ENCODE results near the gene CXCL6. TPM values are rescaled to one million over a fixed set of nuclear protein-coding genes. Genes with fewer than 3 reads are reported as not detected.

Gene CXCL6
- total RNA-seq, 2 experiments from 2014 or later, result not detected

DNA sequence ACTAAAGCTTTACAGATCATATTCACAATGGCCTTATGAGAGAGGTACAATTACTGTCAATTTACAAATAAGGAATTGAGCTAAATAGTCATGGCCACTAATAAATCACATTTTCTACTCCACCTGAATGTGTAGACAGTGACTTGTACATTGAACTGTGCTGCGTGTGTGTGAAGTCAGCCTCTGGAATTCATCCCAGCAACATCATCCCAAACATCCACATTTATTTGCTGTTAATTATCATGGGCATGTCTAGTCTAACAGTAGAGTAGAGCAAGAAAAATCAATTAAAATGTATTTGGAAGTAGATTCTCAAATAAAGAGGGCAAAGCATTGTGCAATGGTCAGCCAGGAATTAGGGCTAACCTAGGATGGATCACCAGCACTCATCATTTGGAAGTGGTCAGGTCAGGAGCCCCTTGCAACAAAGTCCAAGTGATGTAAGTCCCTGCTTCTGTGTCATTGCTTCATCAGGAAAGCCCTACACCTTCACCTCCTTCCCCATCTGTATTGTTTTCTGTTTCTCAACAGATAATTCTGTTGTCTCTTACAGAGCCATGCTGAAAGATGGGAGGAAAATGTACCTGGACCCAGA, 11.8 kb downstream of the CXCL6 start:
- no peaks in the 10 kb centered on the region for H3K9me3 Mint-ChIP-seq (ENCODE audit: low read depth)
- no peak for ATAC-seq
- H3K4me3 Mint-ChIP-seq, result no peak overlapping the region
- no peak for DNase-seq
- H3K27ac Mint-ChIP-seq, result no peak overlapping the region
- no peaks in the 10 kb centered on the region for H3K36me3 Mint-ChIP-seq
- CTCF ChIA-PET, result no interaction called here
- no peaks in the 10 kb centered on the region for H3K27me3 Mint-ChIP-seq
- H3K4me1 Mint-ChIP-seq, result no peaks in the 10 kb centered on the region

GRCh38 chr4:73850261-73850970, 13.9 kb downstream of the CXCL6 start:
- Mint-ChIP-seq H3K27ac (no peak overlapping the region), H3K36me3 (no peaks in the 10 kb centered on the region), H3K9me3 (ENCODE audit: low read depth) (no peaks in the 10 kb centered on the region), H3K4me3 (no peak overlapping the region), H3K27me3 (peaks cover 4% of the 10 kb centered on the region), H3K4me1 (no peaks in the 10 kb centered on the region)
- CTCF ChIA-PET, result no interaction called here
- DNase-seq (no peak), ATAC-seq (no peak)

DNA sequence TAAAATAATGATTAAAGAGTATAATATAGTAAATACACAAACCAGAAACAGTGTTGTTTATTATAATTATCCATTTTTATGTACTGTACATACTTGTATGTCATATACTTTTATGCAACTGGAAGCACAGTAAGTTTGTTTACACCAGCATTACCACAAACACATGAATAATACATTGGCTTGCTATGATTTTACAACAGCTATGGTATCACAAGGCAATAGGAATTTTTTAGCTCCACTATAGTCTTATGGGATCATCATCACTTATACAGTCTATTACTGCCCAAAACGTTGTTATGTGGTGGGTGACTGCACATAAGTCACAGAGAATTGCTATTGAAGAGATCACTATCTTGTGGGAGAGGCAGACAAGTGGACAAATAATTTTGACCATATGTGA, 14.8 kb downstream of the CXCL6 start:
- H3K36me3 Mint-ChIP-seq, result no peaks in the 10 kb centered on the region
- CTCF ChIA-PET, result no interaction called here
- no peak for ATAC-seq

DNA sequence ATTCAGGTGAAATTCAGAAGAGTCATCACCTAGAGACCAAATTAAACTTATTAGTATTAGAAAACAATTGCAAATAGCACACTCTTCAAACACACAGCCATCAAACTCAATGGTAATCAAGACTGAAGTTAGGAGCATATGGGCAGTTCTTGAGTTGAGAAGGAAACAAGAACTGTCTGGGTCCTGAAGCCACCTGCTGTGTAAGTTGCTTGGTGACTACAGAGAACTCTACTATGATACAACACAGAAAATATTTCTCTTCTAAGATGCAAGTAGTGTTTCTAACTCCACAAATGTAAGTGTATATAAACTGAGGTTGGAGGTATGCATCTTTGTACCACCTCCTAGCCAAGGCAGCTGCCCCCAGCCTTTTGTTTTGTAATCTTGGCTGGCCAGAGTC, 16.3 kb downstream of the CXCL6 start:
- CTCF ChIA-PET, result no interaction called here
- Mint-ChIP-seq H3K36me3 (no peaks in the 10 kb centered on the region), H3K27ac (no peak overlapping the region), H3K9me3 (ENCODE audit: low read depth) (no peaks in the 10 kb centered on the region), H3K4me3 (no peak overlapping the region), H3K27me3 (peaks cover 4% of the 10 kb centered on the region), H3K4me1 (no peaks in the 10 kb centered on the region)
- no peak for DNase-seq
- no peak for ATAC-seq

More for the DNA sequence above, 14.8 kb downstream of the CXCL6 start:
- Mint-ChIP-seq H3K27ac (no peak overlapping the region), H3K9me3 (ENCODE audit: low read depth) (no peaks in the 10 kb centered on the region), H3K4me3 (no peak overlapping the region), H3K4me1 (no peaks in the 10 kb centered on the region), H3K27me3 (peaks cover 4% of the 10 kb centered on the region)
- DNase-seq, result no peak

DNA sequence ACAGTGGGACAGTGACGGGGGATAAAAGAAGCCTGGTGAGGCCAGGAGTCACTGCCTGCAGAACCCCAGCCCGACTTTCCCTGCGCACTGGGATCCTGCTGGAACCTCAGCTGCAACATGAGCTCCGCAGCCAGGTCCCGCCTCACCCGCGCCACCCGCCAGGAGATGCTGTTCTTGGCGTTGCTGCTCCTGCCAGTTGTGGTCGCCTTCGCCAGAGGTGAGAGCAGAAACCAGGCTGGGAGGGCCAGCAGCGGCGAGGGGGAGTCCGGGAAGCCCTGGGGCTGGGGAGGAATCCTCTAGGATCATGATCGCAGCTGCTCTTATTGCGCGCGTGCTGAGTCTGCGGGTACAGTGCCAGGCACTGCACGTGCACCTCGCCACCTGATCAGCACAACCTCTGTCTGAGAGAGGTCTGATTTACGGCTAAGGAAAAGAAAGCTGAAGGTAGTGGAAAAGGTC, 16.8 kb downstream of the CXCL6 start, which contains the start of gene PF4V1:
PF4V1 (plus strand) TSS at position 51 of the 459 bp plus-strand sequence; CDS start at position 118, 67 bp downstream.
- CTCF ChIA-PET, result no interaction called here
- DNase-seq, result no peak
- Mint-ChIP-seq H3K27ac (no peak within 1 kb of the TSS), H3K27me3 (peaks cover 4% of the 10 kb centered on the region), H3K4me3 (no peak within 1 kb of the TSS), H3K36me3 (no peaks in the 10 kb centered on the region), H3K4me1 (no peaks in the 10 kb centered on the region), H3K9me3 (ENCODE audit: low read depth) (no peaks in the 10 kb centered on the region)
- no peak for ATAC-seq

- ATAC-seq, result no peak
- Mint-ChIP-seq H3K36me3 (no peaks in the 10 kb centered on the region), H3K27me3 (peaks cover 4% of the 10 kb centered on the region), H3K4me3 (no peak overlapping the region), H3K9me3 (ENCODE audit: low read depth) (no peaks in the 10 kb centered on the region), H3K27ac (no peak overlapping the region), H3K4me1 (no peaks in the 10 kb centered on the region)
- DNase-seq, result no peak
- CTCF ChIA-PET, result no interaction called here
Observed at GRCh38 chr4:73853718-73854473, 17.4 kb downstream of the CXCL6 start.

DNA sequence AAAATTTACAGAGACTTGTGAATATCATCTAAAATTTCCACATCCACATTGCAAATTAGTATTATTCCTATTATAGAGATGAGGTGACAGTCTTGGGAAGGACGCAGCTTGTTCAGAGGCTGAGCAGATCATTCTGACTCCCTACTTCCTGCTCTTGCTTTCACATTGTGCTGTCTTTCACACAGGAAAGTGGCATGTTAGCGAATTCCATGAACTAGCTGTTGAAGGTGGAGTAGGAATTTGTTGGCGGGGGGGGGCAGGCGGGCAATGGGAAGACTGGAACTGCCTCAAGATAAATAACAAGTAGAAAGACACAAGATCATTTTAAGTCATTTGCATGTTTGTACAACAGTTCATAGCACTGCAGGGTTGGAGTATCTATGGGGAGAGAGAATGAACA, 18.9 kb downstream of the CXCL6 start:
- CTCF ChIA-PET, result interaction anchor here (0.6 kb wide), 1 partner anchor 8 kb away, joined by 3 read pairs; no protein-coding TSS in a partner anchor
- no peak overlapping the region for H3K4me3 Mint-ChIP-seq
- H3K9me3 Mint-ChIP-seq (ENCODE audit: low read depth), result no peaks in the 10 kb centered on the region
- no peak overlapping the region for H3K27ac Mint-ChIP-seq
- no peaks in the 10 kb centered on the region for H3K36me3 Mint-ChIP-seq
- H3K27me3 Mint-ChIP-seq, result peaks cover 4% of the 10 kb centered on the region
- ATAC-seq (no peak), DNase-seq (no peak)
- H3K4me1 Mint-ChIP-seq, result no peaks in the 10 kb centered on the region

DNA sequence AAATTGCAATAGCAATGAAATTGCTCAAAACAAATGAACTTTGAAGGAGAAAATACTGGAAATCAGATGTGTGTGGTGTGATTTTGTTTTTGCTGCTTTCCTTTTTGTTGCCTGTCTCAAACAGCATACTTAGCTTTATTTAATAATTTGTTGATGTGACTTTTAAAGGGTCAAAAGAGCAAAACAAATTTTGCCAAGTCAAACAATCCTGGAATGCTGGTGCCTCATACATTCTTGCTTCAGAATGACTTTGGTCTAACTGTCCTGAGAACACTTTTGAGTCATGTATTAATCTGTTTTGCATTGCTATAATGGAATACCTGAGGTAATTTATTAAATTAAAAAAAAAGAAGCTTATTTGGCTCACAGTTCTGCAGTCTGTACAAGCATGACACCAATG, 20.0 kb downstream of the CXCL6 start:
- no peak for DNase-seq
- Mint-ChIP-seq H3K36me3 (no peaks in the 10 kb centered on the region), H3K4me1 (no peaks in the 10 kb centered on the region), H3K9me3 (ENCODE audit: low read depth) (no peaks in the 10 kb centered on the region), H3K27me3 (peaks cover 4% of the 10 kb centered on the region), H3K4me3 (no peak overlapping the region), H3K27ac (no peak overlapping the region)
- CTCF ChIA-PET, result no interaction called here
- ATAC-seq, result no peak

DNA sequence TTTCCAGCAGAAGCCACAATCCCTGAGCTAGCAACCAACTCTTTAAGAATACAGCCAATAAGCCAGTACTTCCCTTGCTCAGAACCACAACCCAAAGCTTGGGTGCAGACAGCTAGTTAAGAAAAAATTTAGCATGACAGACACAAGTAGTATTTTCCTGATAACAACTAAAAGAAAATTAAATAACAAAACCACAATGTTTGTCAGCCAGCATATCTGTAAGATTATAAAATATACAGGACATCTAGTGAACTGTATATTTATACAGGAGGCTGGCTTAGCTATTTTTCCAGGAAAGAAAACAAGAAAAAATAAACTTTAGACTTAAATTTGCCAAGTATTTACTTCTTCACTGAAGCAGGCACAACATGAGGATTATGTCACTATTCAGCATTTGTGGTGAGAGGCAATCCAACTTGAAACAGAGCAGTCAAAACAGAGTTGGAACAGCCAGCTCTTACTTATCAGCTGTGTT, 23.2 kb downstream of the CXCL6 start:
- CTCF ChIA-PET, result no interaction called here
- H3K4me1 Mint-ChIP-seq, result no peaks in the 10 kb centered on the region
- ATAC-seq, result no peak

DNA sequence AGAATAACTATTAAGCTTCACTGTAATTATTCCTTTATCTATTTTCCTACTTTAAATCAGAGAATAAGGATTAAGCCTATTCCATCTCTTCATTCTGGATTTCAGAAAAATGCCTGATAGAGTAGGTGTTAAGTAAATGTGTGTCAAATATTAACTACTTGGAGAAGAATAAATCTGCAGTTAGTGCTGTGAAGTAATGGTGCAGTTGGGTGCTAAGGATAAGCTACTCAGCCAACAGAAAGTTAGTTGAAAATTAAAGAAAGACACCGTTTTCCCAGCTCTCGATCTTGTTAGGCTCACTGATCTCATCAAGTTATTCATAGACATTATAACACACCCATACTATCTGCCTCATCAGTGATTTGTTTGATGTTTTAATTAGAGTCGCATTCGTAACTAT, 23.7 kb downstream of the CXCL6 start:
- Mint-ChIP-seq H3K27me3 (no peaks in the 10 kb centered on the region), H3K4me3 (no peak overlapping the region), H3K4me1 (no peaks in the 10 kb centered on the region), H3K9me3 (ENCODE audit: low read depth) (no peaks in the 10 kb centered on the region), H3K36me3 (no peaks in the 10 kb centered on the region), H3K27ac (no peak overlapping the region)
- DNase-seq (no peak), ATAC-seq (no peak)
- CTCF ChIA-PET, result no interaction called here

More for the DNA sequence above, 23.2 kb downstream of the CXCL6 start:
- Mint-ChIP-seq H3K27ac (no peak overlapping the region), H3K36me3 (no peaks in the 10 kb centered on the region), H3K9me3 (ENCODE audit: low read depth) (no peaks in the 10 kb centered on the region), H3K4me3 (no peak overlapping the region), H3K27me3 (no peaks in the 10 kb centered on the region)
- no peak for DNase-seq

- Mint-ChIP-seq H3K36me3 (no peaks in the 10 kb centered on the region), H3K27ac (no peak overlapping the region), H3K4me1 (no peaks in the 10 kb centered on the region), H3K27me3 (no peaks in the 10 kb centered on the region), H3K4me3 (no peak overlapping the region), H3K9me3 (ENCODE audit: low read depth) (no peaks in the 10 kb centered on the region)
- ATAC-seq (no peak), DNase-seq (no peak)
- CTCF ChIA-PET, result no interaction called here
Observed at GRCh38 chr4:73860917-73861316, 24.4 kb downstream of the CXCL6 start.

DNA sequence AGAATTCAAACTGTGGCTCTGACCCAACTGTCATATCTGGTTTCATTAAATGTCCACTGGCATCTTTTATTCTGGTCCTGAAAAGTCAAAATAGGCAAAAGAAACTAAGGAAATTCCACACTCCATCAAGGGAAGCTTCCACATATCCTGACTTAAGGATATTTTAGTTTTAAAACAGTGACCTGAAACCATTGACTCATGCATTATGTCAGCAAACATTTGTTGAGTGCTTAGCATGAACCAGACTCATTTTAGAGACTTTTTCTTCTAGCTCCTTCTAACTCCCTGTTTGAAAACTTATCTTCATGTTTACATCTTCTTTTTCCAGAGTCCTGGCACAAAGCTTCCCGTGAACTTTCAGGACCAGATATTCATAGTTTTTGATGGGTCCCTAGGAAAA, 25.8 kb downstream of the CXCL6 start:
- no peak overlapping the region for H3K27ac Mint-ChIP-seq
- CTCF ChIA-PET, result no interaction called here
- H3K4me3 Mint-ChIP-seq, result no peak overlapping the region
- H3K36me3 Mint-ChIP-seq, result no peaks in the 10 kb centered on the region
- H3K27me3 Mint-ChIP-seq, result no peaks in the 10 kb centered on the region
- no peaks in the 10 kb centered on the region for H3K9me3 Mint-ChIP-seq (ENCODE audit: low read depth)
- DNase-seq (no peak), ATAC-seq (no peak)
- H3K4me1 Mint-ChIP-seq, result no peaks in the 10 kb centered on the region

DNA sequence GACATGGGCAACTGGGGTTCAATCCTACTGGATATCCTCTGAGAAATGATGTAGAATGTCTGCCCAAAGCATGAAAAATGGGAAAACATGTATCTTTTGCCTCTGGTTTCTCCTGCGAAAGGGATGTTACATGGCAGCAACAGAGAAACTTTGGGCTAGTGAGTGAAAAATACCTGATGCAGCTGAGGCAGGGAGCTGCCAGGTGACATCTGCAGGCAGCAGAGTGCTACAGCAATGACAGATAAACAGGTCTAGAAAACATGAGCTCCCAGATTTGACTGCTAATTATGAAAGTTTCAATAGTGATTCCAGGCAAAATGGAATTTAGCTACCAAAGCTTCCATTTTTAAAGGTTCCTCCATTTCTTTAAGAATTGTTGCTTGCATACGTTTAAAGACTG, 27.9 kb downstream of the CXCL6 start:
- Mint-ChIP-seq H3K27ac (no peak overlapping the region), H3K4me1 (no peaks in the 10 kb centered on the region), H3K9me3 (ENCODE audit: low read depth) (no peaks in the 10 kb centered on the region), H3K36me3 (no peaks in the 10 kb centered on the region), H3K4me3 (no peak overlapping the region), H3K27me3 (peaks cover 11% of the 10 kb centered on the region)
- no peak for ATAC-seq
- CTCF ChIA-PET, result interaction anchor here (1.0 kb wide), 2 partner anchors 202 to 269 kb away, joined by 3 read pairs; no protein-coding TSS in a partner anchor
- no peak for DNase-seq

All from activated CD8-positive, alpha-beta memory T cell treated with anti-CD3 and anti-CD28 coated beads, Interleukin-2, amount 10 ng/mL, durations not matched to agents 7 days and 5 days (primary cell).